GM19035 (cell line): ENCODE measurements around the gene SPPL3.
"Not testable (repeated sequence)": the region's sequence is repeated elsewhere in the genome, so short reads cannot be mapped to it uniquely, and the experiment has no call there.

Experiments
- ATAC-seq: cut with Tn5 transposase; IDR thresholded peaks from one replicate; pipeline ENCODE4 v1.9.1; 2021; ENCODE audit not compliant: unreplicated experiment

The SPPL3 gene

DNA sequence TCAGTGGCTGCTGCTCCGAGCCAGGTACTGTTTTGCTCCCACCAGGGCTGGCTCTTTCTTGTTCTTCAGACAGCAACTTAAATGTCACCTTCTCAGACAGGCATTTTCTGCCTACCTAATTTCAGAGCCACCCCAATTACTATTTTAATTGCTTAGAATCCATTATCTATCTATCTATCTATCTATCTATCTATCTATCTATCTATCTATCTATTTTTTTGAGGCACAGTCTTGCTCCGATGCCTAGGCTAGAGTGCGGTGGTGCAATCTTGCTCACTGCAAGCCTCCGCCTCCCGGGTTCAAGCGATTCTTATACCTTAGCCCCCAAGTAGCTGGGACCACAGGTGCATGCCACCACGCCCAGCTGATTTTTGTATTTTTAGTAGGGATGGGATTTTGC, 58.5 kb downstream of the SPPL3 start:
- no peak for ATAC-seq

DNA sequence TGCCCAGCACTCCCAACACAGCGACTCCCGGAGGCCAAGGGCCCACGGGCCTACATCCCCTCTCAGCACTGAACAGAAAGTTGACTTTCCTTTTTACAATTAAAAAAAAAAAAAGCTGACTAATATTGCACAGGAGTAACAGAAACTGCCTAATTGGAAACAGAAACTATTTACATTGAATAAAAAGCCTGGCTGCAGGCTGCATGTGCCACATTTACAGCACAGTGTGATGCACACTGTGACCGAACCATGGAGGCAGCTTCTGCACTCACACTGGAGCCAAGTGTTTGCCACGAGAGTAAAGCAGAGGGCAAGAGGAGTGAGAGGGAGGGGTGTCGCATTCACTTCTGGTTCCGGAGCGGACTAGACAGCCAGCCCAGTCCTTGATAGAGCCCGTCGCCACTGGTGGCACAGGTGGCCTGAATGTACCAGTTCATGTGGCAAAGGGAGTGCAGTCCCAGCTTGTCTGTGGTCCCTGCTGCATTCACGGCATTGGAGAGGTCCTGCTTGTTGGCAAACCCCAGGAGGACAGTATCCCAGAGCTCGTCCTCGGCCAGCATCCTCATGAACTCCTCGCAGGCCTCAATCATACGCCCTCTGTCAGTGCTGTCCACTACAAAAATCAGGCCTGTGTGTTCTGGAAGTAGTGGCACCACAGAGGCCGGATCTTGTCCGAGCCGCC, 59.2 kb downstream of the SPPL3 start:
- ATAC-seq: no peak

DNA sequence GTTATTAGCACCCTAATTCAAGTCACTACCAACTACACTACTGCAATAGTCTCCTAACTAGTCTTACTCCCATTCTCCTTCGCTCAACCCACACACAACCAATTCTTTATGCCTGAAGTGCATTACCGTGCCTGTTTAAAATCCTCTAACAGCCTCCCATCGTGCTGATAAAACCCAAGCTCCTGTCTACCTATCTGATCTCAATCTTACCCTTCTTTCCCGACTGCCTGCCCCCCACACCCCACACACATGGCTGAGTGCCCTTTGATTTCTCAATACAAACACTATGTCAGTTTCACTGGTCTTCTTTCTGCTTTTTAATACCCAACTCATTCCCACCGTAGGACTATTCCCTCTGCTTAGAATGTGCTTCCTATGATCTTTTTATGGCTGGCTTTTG, 59.9 kb downstream of the SPPL3 start:
- ATAC-seq: no peak

DNA sequence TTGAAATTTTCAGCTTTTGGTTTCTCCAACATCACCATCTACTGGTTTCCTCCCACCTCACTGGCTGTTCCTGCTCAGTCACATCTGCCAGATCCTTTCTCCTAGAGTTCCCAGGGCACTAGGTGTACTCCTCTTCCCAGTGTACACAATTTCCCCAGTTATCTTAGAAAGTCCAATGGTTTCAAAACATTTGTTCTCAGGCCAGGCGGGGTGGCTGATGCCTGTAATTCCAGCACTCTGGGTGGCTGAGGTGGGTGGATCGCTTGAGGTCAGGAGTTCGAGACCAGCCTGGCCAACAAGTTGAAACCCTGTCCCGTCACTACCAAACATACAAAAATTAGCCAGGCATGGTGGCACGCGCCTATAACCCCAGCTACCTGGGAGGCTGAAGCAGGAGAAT, 60.7 kb downstream of the SPPL3 start:
- no peak for ATAC-seq

DNA sequence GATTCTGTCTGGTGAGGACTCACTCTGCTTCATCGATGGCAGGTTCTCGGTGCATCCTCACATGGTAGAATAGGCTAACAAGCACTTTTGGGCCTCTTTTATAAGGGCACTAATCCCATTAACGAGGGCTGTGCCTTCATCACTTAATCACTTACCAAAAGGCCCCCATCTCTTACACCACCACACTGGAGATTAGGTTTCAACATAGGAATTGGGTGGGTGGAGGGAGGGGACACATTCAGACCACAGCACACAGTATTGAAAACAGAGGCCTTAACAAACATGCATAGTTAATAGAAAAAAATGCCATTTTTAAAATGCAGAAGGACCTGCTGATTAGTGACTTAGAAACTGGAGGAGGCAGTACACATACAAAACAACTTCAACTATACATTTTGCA, 61.6 kb downstream of the SPPL3 start:
- ATAC-seq: no peak

DNA sequence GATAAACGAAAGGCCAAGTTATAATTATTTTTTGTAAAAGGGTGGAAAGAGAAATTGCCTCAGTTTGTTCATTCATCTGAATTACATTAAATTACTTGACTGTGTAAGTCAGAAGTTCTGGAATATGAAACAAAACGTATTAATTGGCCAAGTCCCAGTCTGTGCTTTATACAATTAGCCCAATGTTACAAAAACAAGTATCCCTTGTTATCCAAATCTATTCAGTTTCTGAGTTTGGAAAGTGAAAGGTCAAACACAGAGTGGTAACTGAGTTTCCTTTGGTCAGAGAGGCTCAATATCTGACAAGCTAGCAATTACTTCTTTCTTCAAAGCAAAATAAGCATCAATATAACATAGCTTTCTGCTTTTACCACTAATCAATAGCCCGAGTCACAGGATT, 62.6 kb downstream of the SPPL3 start:
- ATAC-seq: no peak

DNA sequence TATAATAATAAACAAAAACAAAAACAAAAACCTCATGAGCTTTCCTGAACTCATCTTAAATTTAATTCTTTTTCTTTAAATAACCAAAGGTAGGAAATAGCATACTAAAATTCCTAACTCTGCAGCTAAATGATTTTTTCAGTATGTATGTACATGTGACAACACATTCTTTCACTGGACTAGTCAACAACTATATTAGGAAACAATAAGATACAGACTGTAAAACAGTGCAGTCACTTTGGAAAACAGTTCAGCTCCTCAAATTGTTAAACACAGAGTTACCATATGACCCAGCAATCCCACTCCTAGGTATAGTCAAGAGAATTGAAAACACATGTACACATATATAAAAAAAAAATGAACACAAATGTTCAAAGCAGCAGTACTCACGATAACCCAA, 64.7 kb downstream of the SPPL3 start:
- no peak for ATAC-seq

DNA sequence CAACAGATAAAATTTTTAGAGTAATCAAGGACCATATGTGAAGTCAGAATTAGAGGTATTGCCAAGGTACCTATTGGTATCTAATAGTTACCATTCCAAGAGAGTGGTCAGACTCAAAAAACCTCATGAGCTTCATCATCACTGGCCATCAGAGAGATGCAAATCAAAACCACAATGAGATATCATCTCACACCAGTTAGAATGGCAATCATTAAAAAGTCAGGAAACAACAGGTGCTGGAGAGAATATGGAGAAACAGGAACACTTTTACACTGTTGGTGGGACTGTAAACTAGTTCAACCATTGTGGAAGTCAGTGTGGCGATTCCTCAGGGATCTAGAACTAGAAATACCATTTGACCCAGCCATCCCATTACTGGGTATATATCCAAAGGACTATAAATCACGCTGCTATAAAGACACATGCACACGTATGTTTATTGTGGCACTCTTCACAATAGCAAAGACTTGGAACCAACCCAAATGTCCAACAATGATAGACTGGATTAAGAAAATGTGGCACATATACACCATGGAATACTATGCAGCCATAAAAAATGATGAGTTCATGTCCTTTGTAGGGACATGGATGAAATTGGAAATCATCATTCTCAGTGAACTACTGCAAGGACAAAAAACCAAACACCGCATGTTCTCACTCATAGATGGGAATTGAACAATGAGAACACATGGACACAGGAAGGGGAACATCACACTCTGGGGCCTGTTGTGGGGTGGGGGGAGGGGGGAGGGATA, 65.4 kb downstream of the SPPL3 start:
- not testable (repeated sequence) for ATAC-seq

DNA sequence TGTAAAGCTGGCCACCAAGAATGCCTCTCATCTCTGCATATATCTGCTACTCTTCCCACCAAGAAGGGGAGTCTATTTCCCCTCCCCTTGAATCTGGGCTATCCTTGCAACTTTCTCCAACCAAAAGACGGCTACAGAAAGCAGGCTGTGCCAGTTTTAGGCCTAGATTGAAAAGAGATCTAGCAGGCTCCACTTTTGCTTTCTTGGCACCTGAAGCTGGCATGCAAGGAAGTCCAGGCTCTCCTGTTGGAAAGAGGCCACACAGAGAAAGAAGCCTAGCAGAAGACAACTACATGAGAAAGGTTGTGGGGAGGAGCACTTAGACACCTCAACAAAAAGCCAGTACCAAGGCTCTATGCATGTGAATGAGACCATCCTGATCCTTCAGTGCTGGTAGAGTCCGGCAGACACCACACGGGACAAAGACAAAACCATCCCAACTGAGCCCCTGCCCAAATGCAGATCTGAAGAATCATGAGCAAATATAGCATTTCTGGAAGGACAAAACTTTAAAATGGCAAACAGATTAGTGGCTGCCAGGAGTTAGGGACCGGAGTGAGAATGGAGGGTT, 68.0 kb downstream of the SPPL3 start:
- no peak for ATAC-seq

DNA sequence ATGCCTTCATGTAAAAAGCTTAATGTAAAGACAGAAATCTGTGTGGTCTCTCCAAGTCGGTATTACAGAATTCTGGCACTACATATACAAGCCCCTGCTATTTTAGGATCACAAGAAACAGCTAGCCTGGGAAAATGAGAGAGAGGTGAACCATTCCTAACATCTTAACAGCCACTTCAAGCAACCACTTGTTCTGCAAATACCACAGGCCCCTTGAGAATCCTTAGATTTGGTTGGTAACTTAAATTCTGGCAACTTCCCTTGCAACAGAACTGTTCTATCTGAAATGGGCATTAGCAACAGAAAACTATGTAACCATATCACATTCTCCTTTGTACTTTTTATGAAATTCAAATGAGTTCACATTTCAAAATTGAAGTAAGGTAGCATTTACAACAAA, 68.5 kb downstream of the SPPL3 start:
- no peak for ATAC-seq

DNA sequence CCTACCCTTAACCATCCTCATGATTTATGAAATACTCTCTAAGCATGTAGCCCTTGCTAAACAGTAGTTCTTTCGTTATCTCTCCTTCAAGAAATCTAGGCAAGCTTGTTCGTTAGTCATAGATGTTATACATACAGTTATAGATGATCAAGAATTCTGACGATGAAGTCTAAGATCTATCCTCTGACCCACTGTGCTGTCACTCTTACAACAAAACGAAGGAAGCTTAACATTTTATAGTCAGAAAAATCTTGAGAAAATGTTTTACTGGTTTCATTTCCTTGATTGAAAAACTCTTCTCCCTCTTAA, 68.9 kb downstream of the SPPL3 start:
- no peak for ATAC-seq

DNA sequence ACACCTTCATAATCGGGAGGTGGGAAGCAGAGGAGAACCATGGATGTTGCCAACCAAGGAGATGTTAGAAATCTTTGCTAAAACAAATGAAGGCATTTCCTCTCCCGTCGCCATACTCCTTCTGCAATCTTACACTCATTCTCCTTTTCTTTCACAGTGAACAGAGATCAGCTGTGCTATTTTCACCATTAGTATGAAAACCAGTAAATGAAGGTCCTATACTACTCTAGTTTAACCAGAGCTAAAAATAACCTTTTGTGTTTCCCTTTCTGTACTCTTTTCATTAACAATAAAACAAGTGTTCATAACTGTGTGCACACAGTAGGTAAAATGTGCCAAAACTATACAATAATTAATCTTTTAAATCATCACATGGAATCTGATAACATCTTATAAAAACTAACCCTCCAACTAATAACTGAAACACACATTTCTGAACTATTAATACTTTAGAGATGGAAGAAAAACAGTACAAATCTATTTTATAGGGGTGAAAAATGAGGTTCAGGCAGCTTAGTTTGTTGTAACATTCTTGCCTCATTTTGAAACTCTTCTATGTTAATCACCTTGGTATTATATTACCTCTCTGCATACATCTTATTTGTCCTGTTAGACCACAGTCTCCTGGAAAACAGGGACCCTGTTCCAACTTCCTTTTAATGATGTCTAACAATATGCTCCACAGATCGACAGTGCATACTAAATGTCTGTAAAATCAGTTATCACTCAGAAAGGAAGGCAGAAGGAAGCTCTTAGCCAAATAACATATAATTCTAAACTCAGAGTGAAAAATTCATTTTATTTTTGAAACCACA, 69.5 kb downstream of the SPPL3 start:
- ATAC-seq: no peak

DNA sequence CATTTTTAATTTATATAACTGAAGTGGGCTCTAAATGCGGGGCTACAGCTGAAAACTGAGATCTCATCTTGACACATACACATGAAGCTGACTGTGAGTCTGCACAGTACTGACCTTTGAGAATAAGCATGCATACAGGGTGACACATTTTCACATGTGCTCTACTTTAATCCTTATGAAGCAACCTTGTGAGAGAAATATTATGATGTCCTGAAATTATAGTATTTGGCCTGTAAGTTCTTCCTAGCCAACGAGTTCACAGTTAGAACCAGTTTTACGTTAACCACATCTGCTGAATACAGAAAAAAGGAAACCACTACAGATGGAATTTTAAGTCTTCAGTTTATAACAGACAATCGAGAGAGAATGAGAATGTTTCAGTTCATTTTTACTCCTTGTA, 70.3 kb downstream of the SPPL3 start:
- no peak for ATAC-seq

DNA sequence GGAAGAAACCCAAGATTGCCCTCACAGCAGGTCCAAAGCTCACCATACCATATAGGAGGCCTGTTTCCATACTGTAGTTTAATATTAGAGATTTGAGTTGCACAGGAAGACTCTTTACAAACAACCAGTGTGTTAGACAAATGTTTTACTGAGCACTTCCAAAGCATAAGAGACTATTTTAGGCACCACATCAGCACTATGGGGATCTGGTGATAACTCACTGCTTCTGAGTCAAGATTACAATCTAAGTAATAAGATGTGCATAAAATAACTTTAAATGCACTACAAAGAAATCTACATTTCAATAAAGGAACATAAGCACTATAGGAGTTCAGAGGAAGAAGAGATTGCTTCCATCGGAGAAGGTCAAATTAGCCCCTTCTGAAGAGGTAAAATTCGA, 71.4 kb downstream of the SPPL3 start:
- no peak for ATAC-seq

DNA sequence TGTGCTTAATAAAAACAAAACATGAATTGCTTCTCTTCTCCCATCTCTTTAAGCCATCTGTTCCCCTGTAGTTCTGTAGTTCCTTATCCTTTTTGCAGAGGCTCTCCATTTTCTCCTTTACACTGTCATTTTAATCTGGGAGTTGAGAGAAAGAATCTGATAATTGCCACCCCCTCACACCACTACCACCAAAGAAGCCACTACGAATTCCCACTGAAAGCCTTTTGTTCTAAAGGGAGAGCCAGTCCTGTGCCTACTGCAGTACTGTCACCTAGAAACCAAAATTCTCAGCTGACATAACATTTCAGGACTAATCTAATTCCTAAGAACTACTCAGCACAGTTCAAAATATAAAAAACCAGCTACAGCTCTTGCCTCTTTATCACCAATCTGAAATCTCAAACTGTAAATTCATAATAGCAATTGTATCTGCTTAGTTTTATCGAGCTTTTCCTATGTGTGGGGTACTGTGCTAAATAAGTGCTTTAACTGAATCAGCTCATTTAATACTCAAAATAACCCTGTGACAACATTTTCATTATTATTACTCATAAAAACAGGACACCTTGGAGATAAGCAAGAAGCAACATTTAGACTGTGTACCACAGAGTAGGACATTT, 72.4 kb downstream of the SPPL3 start:
- ATAC-seq: no peak

DNA sequence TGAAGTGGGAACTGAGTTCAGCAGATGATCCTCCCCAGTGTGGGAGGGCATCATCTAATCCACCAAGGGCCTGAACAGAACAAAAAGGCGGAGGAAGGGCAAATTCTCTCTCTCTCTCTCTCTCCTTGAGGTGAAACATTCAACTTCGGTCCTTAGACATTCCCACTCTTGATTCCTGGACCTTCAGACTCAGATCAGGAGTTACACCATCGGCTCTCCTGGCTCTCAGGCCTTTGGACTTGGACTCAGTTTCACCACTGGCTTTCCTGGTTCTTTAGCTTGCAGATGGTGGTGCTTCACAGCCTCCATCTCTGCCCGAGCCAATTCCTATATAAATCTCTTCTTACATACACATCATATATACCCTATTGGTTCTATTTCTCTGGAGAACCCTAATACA, 73.2 kb downstream of the SPPL3 start:
- ATAC-seq: no peak

DNA sequence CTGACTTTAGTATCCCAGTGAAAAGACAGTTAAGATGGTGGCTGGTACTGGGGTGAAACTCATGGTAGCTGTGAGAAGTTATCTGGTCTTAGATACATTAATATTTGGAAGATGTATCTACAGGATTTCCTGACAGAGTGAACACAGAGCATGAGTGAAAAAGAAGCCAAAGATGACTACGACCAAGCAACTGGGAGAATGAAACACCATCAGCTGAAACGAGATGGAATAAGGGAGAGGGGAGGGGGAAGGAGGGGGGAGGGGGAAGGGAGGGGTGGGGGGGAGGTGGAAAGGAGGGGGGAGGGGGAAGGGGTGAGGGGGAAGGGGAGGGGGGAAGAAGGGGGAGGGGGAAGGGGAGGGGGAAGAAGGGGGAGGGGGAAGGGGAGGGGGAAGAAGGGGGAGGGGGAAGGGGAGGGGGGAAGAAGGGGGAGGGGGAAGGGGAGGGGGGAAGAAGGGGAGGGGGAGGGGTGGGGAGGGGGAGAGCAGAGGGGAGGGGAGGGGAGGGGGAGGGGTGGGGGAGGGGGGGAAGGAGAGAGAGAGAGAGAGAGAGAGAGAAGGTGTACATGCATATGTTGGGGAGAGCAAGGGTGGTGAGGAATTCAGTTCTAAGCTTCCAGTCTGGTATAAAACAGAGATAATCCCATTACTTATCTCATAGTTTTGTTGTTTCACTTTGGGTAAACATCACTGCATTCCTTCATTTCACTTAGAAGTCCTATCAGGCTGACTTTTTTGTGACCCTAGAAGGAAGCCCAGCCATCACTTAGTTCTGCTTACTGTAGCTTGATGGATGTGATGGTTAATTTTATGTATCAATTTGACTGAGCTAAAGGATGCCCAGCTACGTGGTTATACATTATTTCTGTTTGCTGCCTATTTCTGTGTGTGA, 73.9 kb downstream of the SPPL3 start:
- no peak for ATAC-seq

DNA sequence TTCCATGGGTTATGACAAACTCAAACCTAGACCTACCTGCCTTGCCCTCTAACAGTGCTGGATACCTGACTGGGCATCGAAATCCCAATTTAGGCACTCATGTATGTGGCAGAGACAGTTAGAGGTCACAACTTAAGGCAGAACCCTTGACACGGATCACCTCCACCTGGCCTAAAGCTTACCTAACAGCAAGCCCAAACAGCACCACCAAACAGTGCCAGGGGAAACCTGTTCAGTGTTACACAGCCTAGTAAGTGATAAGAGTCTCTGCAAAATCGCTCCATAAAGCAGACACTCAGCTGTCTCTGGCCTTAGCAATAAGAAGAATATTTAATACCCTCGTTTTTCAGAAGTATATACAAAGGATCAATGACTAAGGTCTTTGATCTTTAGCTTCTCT, 77.8 kb downstream of the SPPL3 start:
- ATAC-seq: no peak

DNA sequence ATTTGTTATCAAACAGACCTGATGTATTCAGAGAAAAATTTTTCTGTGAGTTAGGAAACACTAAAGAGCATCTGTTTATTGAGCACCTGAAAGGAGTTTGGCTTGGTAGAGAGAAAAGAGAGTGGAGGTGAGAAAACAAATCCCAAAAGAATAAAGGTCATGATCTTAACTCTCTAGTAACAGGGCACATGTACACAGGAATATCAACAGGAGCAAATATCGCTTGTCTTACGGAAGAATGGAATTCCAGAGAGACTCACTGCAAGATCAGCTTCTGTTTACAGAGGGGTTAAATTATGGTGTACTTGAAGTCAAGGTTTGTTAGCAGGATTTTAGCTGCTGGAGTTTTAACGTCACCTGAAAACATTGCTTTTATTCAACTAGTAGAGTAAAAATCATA, 78.8 kb downstream of the SPPL3 start:
- no peak for ATAC-seq

DNA sequence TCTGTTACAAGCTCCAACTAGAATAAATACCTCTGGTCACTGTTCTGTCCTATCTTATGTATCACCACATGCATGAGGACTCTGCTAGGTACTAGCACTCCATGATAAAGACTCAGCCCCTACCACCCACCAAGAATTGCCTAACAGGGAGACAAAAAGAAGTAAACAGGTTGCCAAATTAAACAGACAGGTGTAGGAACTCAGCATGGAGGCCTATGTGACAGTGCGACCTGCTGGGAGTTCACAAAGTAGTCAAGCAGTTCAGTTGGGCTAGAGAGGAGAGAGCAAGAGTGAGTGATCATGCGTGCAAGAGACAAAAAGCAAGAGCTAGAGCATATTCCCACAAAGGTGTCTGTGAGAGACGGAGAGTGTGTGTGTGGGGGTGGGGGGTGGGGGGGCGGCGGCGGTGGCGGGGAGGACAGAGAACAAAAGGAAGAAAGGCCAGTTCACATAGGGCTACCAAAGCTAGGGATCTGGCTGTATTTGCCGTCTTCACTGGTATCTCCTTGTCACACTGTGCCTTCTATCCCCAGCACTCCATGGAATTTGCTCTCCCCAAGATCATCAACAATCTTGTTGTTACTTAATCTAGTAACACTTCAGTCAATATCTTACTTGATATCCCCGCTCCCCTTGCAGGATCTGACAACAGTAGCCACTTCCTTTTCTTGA, 81.2 kb downstream of the SPPL3 start:
- no peak for ATAC-seq
